EL (cell line): ENCODE measurements around the gene DSCAML1.

ENCODE experiments used
- DNase-seq: peaks from one replicate; pipeline ENCODE4 v3.0.0-alpha.2; 2016

Gene DSCAML1

GRCh38 chr11:117796872-117797529 is at the start of gene DSCAML1:
TSS of gene DSCAML1 (minus strand) at chr11:117797216. CDS start at chr11:117797079, 137 bp downstream.
- no peak for DNase-seq

GRCh38 chr11:117843666-117844484 is 46.9 kb upstream of the DSCAML1 start:
- DNase-seq = peak; percentile 58

DNA sequence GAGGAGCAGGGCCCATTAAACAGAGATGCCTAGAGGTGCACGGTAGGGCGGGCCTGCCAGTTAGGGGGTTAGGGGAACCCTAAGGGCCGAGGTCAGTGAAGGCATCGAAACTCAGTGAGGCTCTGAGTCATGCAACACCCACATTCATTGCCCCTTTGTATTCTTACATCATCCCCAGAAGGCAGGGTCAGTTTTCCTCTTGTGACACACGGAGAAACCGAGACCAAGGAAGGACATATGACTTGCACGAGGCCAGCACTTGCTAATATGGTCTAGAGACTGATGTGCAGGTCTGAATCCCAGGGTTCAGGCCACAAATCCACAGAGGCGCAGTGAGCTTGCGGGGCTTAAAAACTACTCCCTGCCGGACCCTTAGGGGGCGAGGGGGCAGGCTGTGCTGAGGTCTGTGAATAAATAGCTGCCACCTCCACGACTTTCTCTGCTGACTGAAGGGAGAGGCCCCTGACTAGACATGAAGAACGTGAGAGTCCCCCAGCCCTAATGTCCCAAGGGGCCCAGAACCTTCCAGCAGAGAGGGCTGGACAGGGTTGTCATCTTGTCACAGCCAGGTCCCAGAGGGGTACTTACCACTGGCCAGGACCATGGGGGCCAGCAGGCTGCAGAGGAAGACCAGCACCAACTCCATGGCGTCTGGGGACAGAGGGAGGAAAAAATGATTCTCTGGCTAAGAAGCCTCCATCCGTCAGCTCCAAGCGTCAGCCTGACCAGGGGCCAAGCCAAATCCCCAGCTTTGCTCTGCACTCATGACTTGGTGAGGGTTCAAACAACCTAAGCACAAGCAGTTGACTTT is 45.3 kb upstream of the DSCAML1 start:
- no peak for DNase-seq

DNA sequence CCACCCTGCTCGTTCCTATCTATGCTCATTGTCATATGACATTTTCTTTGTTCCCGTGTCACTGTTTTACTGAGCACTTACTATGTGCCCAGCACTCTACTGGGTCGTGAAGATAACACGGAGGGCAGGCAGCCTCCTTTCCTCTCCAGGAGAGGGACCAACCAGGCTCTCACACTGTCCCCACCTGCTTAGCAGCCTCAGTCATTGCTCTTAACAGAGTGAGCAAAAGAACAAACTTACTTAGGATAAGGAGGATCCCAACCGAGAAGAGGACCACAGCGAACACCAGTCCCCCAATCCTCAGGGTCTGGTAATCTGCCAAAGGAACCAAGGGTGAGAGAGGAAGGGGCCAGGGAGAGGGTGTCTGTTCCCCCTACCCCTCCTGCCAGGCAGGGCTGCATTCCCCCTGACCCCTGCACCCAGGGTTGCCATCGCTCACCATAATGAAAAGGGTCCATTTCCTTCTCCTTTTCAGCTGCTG is 44.6 kb upstream of the DSCAML1 start:
- no peak for DNase-seq

DNA sequence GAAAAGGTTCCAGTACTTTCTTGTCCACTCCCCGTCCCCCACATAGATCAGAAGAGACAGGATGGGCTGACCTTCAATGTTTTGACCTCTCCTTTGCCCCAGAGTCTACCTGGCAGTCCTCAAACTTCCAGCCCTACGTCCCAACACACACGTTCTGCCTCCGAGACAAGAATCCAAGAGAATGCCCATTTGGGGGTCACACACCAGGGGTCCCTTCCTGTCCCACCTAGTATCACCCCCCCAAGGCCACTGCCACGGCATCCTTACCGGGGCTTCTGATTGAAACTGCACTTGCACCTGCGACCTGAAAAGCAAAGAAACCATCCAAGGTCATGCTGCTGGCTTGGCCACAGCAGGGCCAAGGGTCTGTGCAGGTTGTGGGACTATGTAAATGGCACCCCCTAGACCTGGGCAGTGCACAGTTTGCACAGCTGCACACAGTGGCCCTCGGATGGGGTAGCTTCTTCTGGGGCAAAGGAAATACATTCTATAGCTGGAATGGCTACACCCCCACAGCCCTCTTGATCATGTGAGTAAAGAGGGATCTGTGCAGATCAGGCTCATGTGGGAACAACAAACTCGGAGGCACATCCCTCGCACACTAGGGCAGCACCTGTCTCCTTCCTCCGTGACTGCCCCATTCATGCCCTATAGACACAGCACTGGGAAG is 44.0 kb upstream of the DSCAML1 start:
- no peak for DNase-seq

GRCh38 chr11:117839936-117840813 is 43.2 kb upstream of the DSCAML1 start:
- no peak for DNase-seq

GRCh38 chr11:117839380-117839881 is 42.4 kb upstream of the DSCAML1 start:
- DNase-seq = no peak

DNA sequence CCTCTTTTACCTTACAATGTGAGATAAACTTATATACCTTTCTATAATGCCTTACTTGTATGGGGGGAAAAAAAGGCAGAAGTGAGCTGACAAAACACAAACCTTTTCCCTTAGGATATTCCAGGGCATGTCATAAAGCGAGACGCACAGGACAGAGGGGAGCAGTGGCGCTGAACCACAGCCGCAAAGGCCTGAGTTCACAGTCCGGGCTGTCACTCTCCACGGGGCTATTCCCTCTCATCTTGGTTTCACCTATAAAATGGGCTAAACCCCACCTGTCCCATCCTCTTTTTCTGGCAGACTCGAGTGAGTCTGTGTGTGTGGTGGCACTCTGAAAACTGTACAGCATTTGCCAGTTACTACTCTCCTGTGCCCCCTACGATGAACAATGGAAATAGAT is 41.9 kb upstream of the DSCAML1 start:
- no peak for DNase-seq

GRCh38 chr11:117837791-117838190 is 40.8 kb upstream of the DSCAML1 start:
- no peak for DNase-seq

GRCh38 chr11:117837070-117837776 is 40.2 kb upstream of the DSCAML1 start:
- DNase-seq = no peak

DNA sequence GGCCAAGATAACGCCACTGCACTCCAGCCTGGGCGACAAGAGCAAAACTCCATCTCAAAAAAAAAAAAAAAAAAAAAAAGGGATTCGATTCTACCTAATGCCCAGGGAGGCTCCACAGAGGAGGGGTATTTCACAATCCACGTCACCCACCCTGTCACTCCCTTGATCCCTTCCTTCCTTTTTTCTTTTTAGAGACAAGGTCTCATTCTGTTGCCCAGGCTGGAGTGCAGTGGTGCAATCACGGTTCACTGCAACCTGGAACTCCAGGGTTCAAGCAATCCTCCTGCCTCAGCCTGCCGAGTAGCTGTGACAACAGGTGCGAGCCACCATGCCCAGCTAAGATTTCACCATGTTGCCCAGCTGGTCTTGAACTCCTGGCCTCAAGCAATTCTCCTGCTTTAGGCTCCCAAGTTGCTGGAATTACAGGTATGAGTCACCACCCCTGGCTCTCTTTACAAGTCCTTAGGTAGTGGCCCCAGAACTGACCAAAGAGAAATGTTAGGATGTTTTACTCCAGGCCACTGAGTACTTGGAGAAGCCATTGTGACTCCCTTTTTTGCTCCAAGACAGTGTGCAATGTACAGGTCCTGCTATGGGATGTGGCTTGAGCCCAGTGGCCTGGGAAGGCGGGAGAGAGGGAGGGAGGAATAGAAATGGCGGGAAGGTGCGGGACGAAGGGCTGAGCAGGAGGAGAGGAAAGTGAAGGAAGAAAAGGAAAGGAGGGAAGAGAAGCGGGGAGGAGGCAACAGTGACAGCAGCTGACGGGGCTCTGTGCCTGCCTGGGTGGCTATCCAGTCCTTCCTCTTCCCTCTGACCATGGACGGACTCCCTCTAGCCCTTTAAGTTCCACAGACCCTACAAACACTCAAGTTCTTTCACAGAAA is 39.3 kb upstream of the DSCAML1 start:
- no peak for DNase-seq

- no peak for DNase-seq
Observed at GRCh38 chr11:117835576-117835975, 38.6 kb upstream of the DSCAML1 start.

GRCh38 chr11:117834838-117835443 is 37.9 kb upstream of the DSCAML1 start:
- DNase-seq = no peak

GRCh38 chr11:117834068-117834810 is 37.2 kb upstream of the DSCAML1 start:
- no peak for DNase-seq

DNA sequence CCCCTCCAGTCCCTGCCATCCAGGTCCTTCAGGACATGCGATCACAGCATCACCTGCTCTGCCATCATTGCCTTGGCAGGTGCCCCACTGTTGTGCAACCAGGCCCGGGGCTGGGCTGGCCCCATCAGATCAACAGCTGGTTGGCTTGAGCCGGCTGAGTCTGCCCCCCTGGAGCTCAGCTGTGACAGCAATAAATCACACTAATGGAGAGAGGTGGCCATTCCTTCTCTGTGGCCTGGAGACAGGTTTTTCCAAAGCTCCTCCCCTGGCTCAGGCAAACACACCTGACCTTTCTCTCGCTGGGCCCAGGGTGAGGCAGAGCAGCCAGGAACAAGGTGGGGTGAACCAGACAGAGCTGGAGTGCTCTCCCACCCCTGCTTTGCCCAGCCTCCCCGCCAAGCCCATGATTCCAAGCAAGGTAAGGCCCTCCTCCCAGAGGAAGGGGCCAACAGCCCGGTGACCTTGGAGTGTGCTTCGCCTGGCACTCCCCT is 36.4 kb upstream of the DSCAML1 start:
- DNase-seq = no peak

DNA sequence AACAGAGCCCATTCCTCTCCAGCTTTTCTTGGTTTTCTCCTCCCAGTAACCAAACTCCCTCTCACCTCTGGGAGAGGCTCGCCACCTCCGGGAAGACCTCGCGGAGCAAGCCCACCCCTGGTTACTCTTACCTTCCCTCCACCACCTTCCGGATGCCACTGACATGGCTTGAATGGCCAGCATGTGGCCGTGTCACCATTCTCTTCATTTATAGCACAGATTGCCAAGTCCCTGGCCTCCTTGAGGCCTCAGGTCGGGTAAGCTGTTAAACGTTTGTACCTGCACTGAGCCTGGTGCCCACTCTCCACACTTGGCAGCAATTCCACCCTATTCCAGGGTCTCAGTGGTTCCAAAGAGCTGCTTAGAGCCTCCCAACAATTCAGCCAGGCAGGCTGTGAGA is 35.5 kb upstream of the DSCAML1 start:
- no peak for DNase-seq

DNA sequence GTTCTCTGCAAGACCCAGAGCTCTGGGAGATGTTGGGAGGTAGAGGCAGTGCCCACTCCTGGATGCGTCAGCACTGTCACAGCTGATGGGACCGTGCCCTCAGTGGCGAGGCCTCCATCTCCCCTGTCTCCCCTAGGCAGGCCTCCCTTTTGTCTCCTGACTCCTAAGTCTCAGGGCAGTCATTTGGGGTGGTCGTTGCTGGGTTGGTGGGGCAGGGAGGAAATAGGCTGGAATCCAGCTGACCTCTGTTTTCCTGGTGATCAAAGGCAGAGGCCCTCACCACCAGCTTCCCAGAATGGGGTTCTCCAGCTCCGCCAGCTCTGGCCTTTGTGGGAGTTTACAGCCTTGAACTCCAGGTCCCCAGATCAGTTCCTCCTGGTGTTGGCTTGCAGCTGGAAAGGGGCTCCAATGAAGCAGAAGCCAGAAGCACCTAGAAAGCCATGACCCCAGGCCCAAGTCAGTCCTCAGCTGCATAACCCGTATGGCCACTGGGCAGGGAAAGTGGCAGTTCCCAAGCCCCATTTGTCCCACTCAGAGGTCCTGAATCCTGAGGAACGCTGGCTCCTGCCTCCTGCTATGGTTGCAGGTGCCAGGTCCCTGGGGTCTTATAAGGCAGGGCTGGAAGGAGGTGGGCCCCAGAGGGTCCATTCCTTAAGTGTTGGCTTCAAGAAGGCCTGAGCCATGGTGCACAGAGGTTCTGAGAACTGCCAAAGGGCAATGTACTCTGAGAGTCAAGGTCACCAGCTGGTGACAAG is 34.8 kb upstream of the DSCAML1 start:
- no peak for DNase-seq
